Stimulated activated naive CD8-positive, alpha-beta T cell treated with anti-CD3 and anti-CD28 coated beads, Interleukin-15, amount 100 ng/mL, for 72 hours (primary cell): Measurements from ENCODE around the gene CFAP45.
"Not testable (repeated sequence)": the region's sequence is repeated elsewhere in the genome, so short reads cannot be mapped to it uniquely, and the experiment has no call there.

Experiments
- ATAC-seq: fragments of 150-1000 bp; cut with Tn5 transposase; 2 replicates; pipeline ENCODE4 v1.10.0; 2021; ENCODE audit warnings: mild to moderate bottlenecking, moderate library complexity
- DNase-seq, 2 donors: peaks; one replicate each; pipeline ENCODE4 v3.0.0; 2021 to 2022
- H3K27ac Mint-ChIP-seq, 2 donors: one replicate each; pipeline ENCODE4 v1.8.0; 2022; ENCODE audit warnings: mild to moderate bottlenecking in 2 of 2, mixed read lengths in 2 of 2, moderate library complexity in 2 of 2
- H3K27me3 Mint-ChIP-seq: one replicate; pipeline ENCODE4 v1.8.0; 2022; ENCODE audit warnings: mixed read lengths
- H3K4me1 Mint-ChIP-seq: one replicate; pipeline ENCODE4 v1.8.0; 2022; ENCODE audit warnings: mild to moderate bottlenecking, mixed read lengths
- H3K4me3 Mint-ChIP-seq, 2 donors: one replicate each; pipeline ENCODE4 v1.8.0; 2022; ENCODE audit warnings: mild to moderate bottlenecking in 2 of 2, mixed read lengths in 2 of 2, moderate library complexity in 1 of 2
- H3K9me3 Mint-ChIP-seq, 2 donors: one replicate each; pipeline ENCODE4 v1.8.0; 2022; ENCODE audit warnings: mixed read lengths in 2 of 2

CFAP45 gene

GRCh38 chr1:159920202-159920601 lies 20.2 kb upstream of the CFAP45 start:
- H3K9me3 Mint-ChIP-seq = no peaks in the 10 kb centered on the region
- no peak overlapping the region for H3K4me3 Mint-ChIP-seq
- H3K27ac Mint-ChIP-seq = no peak overlapping the region
- H3K4me1 Mint-ChIP-seq = peaks cover 77% of the 10 kb centered on the region
- DNase-seq (no peak), ATAC-seq (no peak)
- H3K27me3 Mint-ChIP-seq = no peaks in the 10 kb centered on the region

DNA sequence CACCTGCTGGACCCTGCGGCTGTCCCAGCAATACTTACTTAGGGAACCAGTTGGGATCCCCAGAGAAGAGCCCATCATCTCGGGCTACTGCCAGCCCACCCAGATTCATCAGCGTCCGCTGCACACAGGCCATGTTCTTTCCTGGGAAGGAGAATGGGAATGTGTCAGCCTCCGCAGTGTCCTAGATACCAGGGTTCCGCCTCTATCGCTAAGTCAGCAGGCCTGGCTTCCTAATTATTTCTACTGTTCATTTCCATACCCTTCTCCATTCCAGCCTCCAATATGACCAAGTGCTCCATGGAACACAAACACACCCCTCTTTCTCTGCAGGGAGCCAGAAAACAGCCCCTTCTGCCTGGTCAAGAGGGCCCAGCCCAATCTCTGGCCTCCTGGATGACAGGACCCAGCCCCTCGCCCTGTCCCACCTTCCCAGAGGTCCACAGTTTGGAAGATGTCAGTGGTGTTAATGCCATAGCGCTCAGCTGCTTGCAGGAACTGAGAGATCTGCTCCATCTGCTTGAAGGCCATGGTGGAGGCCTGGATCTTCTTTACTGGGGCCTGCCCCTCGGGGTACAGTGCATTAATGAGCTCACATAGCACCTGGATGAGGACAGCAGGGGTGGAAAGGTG lies 19.4 kb upstream of the CFAP45 start:
- H3K27ac Mint-ChIP-seq = no peak overlapping the region
- H3K4me3 Mint-ChIP-seq = no peak overlapping the region
- no peaks in the 10 kb centered on the region for H3K27me3 Mint-ChIP-seq
- no peak for ATAC-seq
- H3K4me1 Mint-ChIP-seq = peaks cover 80% of the 10 kb centered on the region
- H3K9me3 Mint-ChIP-seq = no peaks in the 10 kb centered on the region
- DNase-seq = no peak

DNA sequence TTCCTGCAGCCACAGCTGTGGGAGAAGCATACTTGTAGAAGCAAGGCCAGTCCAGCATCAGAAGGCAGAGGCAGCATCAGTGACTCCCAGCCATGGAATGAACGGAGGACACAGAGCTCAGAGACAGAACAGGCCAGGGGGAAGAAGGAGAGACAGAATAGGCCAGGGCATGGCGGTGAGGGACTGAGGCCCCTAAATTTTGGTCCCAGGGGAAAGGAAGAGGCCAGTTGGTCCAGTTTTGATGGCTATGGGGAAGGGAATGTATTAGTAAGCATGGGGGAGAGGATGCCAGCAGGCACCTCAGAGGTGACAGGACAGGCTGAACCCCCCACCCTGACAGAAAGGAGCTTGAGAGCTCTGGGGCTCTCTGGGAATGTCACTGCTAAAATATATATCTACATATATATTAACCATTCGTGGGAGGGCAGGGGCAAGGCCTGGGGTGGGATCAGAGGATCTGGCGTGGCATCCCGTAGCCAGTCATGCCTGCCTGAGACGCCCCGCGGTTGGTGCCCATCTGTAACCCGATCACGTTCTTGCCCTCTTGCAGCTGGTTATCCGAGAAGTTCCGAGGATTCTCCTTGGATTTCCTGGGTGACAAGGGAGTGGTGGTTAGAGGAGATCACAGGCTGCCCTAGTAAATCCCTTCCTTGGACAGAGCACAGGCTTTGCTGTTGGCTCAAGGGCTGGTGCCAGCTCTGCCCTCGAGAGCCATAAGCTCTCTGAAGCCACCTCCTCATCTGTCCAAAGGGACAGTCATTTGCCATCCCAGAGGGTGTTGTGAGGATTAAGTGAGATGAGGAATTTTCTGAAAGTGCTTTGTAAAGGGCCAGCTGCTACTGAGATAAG lies 18.6 kb upstream of the CFAP45 start:
- DNase-seq (no peak), ATAC-seq (no peak)
- Mint-ChIP-seq H3K27me3 (no peaks in the 10 kb centered on the region), H3K27ac (peak overlapping the region; percentile 58 to 63), H3K4me1 (peaks cover 83% of the 10 kb centered on the region), H3K9me3 (no peaks in the 10 kb centered on the region), H3K4me3 (peak overlapping the region; percentile 16 to 42)

DNA sequence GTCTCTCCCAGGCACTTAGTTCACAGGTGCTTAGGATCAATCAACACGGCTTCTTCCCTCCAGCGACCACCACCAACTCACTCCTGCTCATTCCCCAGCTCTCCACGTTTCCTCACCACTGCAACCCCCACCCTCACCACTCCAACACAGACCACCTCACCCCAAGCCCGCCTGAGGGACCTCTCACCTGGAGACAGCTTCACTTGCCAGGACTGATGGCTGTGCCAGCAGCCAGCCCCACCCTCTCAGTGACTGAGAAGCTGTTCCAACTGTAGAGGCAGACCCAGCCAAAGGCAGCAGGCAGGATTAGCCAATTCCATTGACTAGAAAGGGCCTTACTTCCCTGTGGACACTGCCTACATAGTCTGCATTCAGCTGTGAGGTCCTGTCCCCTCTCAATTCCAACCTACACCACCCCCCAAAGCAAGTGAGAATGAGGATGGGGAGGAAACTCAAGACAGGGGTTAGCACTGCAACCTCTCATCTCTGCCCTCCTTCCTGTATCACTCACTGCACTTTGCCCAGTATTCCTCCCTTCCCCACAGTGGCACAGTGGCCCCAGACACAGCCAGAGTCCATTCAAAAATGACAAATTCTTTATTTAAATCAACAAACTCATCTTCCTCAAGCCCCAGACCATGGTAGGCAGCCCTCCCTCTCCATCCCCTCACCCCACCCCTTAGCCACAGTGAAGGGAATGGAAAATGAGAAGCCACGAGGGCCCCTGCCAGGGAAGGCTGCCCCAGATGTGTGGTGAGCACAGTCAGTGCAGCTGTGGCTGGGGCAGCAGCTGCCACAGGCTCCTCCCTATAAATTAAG lies 17.8 kb upstream of the CFAP45 start:
- DNase-seq = no peak
- Mint-ChIP-seq H3K9me3 (no peaks in the 10 kb centered on the region), H3K4me3 (peak overlapping the region; percentile 16 to 42), H3K27ac (peak overlapping the region; percentile 58 to 69), H3K27me3 (no peaks in the 10 kb centered on the region), H3K4me1 (peaks cover 83% of the 10 kb centered on the region)
- no peak for ATAC-seq

- ATAC-seq = no peak
- Mint-ChIP-seq H3K4me1 (peaks cover 83% of the 10 kb centered on the region), H3K27ac (no peak overlapping the region), H3K27me3 (no peaks in the 10 kb centered on the region), H3K4me3 (no peak overlapping the region), H3K9me3 (no peaks in the 10 kb centered on the region)
- DNase-seq = no peak
These were observed 16.5 kb upstream of the CFAP45 start for GRCh38 chr1:159916242-159917051.

DNA sequence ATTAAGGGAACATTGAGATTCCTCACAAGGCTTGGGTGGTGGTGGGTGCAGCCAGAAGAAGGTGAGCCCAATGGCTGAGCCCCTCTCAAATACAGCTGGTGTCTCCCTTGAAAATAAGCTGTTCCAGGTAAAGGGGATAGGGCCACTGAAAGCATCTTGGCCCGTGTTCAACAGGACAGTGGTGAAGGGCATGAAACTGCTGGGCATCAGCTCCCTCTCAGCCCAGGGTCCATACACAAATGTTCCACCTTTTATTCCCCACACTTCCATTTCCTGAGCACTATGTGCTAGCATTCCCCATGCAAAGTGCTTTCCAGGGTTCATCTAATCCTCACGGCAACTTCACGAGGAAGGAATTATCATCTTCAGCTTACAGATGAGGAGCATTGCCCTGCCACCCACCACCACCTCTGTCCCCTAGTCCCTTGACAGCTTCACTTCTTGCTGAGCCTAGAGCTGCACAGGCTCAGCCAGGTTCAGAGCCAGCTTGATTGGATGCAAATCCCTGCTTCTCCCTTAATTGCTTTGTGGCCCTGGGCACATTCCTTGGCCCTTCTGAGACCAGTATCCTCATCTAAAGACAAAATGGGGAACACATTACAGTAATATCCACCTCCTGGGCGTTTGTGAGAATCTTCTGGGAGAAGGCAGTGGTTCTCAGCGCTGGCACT lies 15.7 kb upstream of the CFAP45 start:
- Mint-ChIP-seq H3K9me3 (no peaks in the 10 kb centered on the region), H3K4me1 (peaks cover 83% of the 10 kb centered on the region), H3K27ac (peak overlapping the region in 1 of 2 donors; percentile 17), H3K4me3 (no peak overlapping the region), H3K27me3 (no peaks in the 10 kb centered on the region)
- no peak for DNase-seq
- no peak for ATAC-seq

DNA sequence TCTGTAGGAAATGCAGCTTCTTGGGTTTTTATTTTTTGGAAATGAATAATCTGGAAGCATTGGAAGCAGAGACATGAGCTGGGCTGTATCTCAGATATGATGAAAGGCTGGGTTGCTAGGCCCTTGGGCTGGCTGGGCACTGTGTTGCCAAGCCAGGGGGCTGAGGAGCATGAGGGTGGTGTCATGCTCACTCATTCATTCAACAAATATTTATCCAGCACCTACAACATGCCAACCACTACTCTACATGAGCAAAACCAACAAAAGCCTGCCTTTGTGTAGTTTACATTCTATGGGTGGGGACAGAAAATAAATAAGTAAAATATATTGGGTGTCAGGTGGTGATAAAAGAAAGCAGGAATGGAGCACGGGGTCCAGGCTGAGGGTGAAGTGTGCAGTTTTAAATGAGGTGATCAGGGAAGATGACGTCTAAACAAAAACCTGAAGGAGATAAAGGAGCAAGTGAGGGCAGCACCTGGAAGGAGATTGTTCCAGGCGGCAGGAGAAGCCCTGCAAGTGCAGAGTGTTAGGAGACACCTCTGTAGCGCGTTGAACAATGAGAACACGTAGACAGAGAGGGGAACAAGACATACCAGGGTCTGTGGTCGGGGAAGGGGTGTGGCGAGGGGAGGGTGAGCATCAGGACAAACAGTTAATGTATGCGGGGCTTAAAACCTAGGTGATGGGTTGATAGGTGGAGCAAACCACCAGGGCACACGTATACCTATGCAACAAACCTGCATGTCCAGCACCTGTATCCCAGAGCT lies 14.5 kb upstream of the CFAP45 start:
- no peaks in the 10 kb centered on the region for H3K9me3 Mint-ChIP-seq
- DNase-seq (no peak), ATAC-seq (no peak)
- no peak overlapping the region for H3K27ac Mint-ChIP-seq
- no peaks in the 10 kb centered on the region for H3K27me3 Mint-ChIP-seq
- H3K4me1 Mint-ChIP-seq = peaks cover 82% of the 10 kb centered on the region
- H3K4me3 Mint-ChIP-seq = no peak overlapping the region

- no peak for ATAC-seq
- peak overlapping the region in 1 of 2 donors; percentile 74 for H3K27ac Mint-ChIP-seq
- H3K4me1 Mint-ChIP-seq = peaks cover 74% of the 10 kb centered on the region
- no peaks in the 10 kb centered on the region for H3K9me3 Mint-ChIP-seq
- H3K27me3 Mint-ChIP-seq = no peaks in the 10 kb centered on the region
- H3K4me3 Mint-ChIP-seq = no peak overlapping the region
- no peak for DNase-seq
These were observed 13.7 kb upstream of the CFAP45 start for GRCh38 chr1:159913451-159914192.

GRCh38 chr1:159911326-159912070 lies 11.5 kb upstream of the CFAP45 start:
- Mint-ChIP-seq H3K4me3 (peak overlapping the region in 1 of 2 donors; percentile 73), H3K4me1 (peaks cover 65% of the 10 kb centered on the region), H3K9me3 (no peaks in the 10 kb centered on the region), H3K27me3 (no peaks in the 10 kb centered on the region), H3K27ac (peak overlapping the region; percentile 68 to 98)
- DNase-seq (no peak), ATAC-seq (no peak)

GRCh38 chr1:159908031-159908940 lies 8.3 kb upstream of the CFAP45 start:
- no peak overlapping the region for H3K4me3 Mint-ChIP-seq
- peaks cover 46% of the 10 kb centered on the region for H3K4me1 Mint-ChIP-seq

DNA sequence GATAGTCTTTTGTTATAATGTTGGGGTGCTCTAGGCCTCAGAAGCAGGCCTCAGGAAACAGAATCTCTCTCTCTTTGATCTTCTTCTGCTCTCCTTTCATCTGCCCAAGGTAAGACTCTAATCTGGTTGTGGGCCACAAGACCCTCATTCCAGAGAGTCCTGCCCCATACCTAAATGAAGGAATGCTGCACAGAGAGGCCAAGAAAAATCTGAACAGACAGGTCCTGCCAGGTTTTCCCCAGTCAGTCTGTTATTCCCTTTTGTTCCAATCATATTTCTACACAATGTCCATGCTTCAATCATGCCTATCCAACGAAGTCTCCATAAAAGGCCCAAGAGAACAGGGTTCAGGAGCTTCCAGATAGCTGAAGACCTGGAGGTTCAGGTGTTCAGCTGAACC lies 7.0 kb upstream of the CFAP45 start:
- H3K27me3 Mint-ChIP-seq = no peaks in the 10 kb centered on the region
- no peak for ATAC-seq
- no peak for DNase-seq
- no peak overlapping the region for H3K27ac Mint-ChIP-seq
- peaks cover 33% of the 10 kb centered on the region for H3K4me1 Mint-ChIP-seq
- H3K9me3 Mint-ChIP-seq = peaks cover 0 to 6% of the 10 kb centered on the region in 2 donors
- no peak overlapping the region for H3K4me3 Mint-ChIP-seq

More at GRCh38 chr1:159908031-159908940, 8.3 kb upstream of the CFAP45 start:
- ATAC-seq (no peak), DNase-seq (no peak)
- H3K27me3 Mint-ChIP-seq = no peaks in the 10 kb centered on the region
- H3K9me3 Mint-ChIP-seq = peaks cover 0 to 6% of the 10 kb centered on the region in 2 donors
- H3K27ac Mint-ChIP-seq = peak overlapping the region; percentile 0 to 71

DNA sequence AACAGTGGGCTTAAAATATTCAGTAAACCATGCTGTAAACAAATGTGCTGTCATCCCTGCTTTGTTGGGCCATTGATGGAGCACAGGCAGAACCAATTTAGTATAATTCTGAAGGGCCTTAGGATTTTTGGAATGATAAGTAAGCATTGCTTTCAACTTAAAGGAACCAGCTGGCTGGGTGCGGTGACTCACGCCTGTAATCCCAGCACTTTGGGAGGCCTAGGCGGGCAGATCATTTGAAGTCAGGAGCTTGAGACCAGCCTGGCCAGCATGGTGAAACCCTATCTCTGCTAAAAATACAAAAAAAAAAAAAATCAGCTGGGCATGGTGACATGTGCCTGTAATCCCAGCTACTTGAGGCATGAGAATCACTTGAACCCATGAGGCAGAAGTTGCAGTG lies 4.1 kb upstream of the CFAP45 start:
- ATAC-seq, H3K27me3 Mint-ChIP-seq, H3K4me1 Mint-ChIP-seq, H3K9me3 Mint-ChIP-seq, DNase-seq, H3K27ac Mint-ChIP-seq, H3K4me3 Mint-ChIP-seq: not testable (repeated sequence)
